ENCODE data around the gene SLC9A1.

- TF ChIP-seq CEBPB (IDR thresholded peaks at IDR 0.05; ENCODE audit: borderline replicate concordance in 1 of 2, low read depth in 2 of 2, low read length in 2 of 2) = no peak
- no peak for TF ChIP-seq EED (IDR thresholded peaks at IDR 0.05; ENCODE audit: low read depth)
- TF ChIP-seq SUZ12 (IDR thresholded peaks at IDR 0.05; ENCODE audit: unreplicated experiment) = no peak
- TF ChIP-seq CTCF (IDR thresholded peaks at IDR 0.05 in 2 of 3, conservative IDR thresholded peaks at IDR 0.05 in 1 of 3; ENCODE audit: control insufficient read depth in 2 of 3, extremely low read depth in 1 of 3, insufficient read depth in 1 of 3, low read depth in 3 of 3, low read length in 3 of 3) = no peak
- no peak for TF ChIP-seq MLLT1 (IDR thresholded peaks at IDR 0.05)
- TF ChIP-seq EZH2 (IDR thresholded peaks at IDR 0.05; ENCODE audit: borderline replicate concordance, control insufficient read depth, low read depth, low read length) = no peak
- no peak for TF ChIP-seq POLR2AphosphoS2 (IDR thresholded peaks at IDR 0.05; ENCODE audit: low read depth, low read length)
- no peak for TF ChIP-seq RELA (IDR thresholded peaks at IDR 0.05; ENCODE audit: borderline replicate concordance, partially characterized antibody)
- no peak for TF ChIP-seq BHLHE40 (IDR thresholded peaks at IDR 0.05; ENCODE audit: borderline replicate concordance in 1 of 2, low read depth in 2 of 2, low read length in 1 of 2)
- TF ChIP-seq POLR2A (IDR thresholded peaks at IDR 0.05; ENCODE audit: low read depth, low read length) = no peak
- no peak for TF ChIP-seq NBN (IDR thresholded peaks at IDR 0.05)
- no peak for TF ChIP-seq NR2C2 (IDR thresholded peaks at IDR 0.05; ENCODE audit: borderline replicate concordance, control insufficient read depth, insufficient read length, low read depth)
These were observed 36.6 kb downstream of the SLC9A1 start for GRCh38 chr1:27118440-27118689.

Measured in GM12878 (cell line).